HG02938 (cell line): ENCODE results near the gene POLR1G.
"Not testable (repeated sequence)": the region's sequence is repeated elsewhere in the genome, so short reads cannot be mapped to it uniquely, and the experiment has no call there.

ENCODE experiments used
- ATAC-seq: cut with Tn5 transposase; IDR thresholded peaks from one replicate; pipeline ENCODE4 v1.9.1; 2021; ENCODE audit warnings: mild to moderate bottlenecking, moderate library complexity; ENCODE audit not compliant: unreplicated experiment

POLR1G gene

DNA sequence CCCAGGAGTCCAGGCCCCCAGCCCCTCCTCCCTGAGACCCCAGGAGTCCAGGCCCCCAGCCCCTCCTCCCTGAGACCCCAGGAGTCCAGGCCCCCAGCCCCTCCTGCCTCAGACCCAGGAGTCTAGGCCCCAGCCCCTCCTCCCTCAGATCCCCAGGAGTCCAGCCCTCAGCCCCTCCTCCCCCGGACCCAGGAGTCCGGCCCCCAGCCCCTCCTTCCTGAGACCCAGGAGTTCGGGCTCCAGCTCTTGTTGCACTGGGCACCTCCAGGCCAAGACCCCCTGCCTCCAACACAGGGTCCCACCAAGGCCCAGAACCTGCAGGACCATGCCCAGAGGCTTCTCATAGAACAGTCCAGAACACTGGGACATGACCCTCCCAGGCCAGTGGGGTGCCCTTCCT lies 13.5 kb downstream of the POLR1G start:
- no peak for ATAC-seq

DNA sequence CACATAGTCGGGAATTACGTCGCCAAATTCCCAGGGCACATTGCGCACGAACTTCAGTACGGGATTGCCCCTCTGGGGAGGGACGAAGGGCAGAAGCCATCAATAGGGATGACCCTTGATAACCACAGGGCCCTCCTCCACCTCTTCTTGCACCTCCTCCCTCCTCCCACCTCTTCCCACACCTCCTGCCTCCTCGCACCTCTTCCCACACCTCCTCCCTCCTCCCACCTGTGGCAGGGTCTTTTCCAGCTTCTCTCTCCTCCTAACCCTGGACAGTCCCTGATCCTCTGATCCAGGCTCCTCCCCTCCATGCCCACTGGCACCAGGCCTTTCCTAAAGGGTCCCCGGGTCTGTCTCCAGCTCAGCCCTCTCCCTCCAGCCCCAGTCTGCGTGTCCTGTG lies 13.9 kb downstream of the POLR1G start:
- no peak for ATAC-seq

DNA sequence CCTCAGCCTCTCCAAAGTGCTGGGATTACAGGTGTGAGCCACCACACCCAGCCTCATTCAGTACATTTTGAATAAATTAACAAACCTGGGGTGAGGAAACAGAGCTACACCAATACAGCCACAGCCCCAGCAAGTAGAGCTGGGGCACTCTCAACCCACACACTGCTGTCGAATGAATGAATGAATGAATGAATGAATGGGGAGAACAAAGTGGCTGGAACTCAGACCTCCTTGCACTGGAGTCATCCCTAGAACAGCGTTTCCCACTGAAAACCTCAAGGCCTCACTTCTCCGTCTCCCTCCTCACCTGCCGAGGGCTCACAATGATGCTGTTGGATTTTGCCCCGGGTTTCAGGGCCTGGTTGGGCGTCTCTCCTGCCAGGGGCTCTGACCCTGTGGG lies 14.4 kb downstream of the POLR1G start:
- ATAC-seq, result no peak

DNA sequence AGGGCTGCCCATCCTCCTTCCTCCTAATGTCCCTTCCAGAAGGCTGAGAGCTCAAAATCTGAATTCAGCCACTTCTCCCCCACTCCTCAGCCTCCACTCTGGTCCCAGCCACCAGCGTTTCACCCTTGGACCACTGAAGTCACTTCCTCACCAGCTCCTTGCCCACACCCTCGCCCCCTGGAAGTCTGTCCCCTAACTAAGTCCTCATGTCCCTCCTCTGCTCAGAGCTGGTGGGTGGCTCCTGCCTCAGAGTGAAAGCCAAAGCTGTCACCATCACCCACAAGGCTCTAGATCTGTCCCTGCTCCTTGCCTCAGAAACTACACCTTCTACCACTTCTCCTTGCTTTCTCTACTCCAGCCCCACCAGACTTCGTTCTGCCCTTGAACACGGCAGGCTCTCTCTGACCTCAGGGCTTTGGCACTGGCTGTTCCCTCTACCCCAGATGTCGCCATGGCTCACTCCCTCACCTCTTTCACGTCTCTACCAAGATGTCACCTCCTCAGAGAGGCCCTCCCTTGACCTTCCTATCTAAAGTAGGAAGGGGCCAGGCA lies 15.6 kb downstream of the POLR1G start:
- ATAC-seq, result no peak

DNA sequence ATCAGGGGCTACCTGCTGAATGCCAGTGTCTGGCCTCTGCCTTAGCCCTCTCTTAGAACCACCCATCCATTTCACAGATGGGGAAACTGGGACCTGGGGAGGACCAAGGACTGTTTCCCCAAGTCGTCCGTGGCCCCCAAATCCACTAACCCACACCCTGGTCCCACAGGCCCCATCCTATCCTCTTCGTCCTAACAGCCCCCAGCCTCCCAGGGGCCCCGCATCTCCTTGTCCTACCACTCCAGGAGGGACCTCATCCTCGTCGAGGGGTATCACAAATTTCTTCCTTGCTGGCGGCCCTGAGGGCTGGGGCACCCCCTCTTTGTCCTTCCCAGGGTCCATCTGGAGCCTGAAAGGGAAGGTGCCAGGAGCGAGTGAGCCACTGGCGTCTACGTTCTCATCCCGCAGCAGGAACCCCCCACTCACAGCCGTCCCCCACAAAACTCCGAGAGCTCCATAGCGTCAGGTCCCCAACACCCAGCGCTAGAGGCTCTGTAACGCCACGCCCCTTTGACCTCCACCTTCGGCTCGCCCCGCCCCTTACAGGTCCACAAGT lies 16.7 kb downstream of the POLR1G start:
- ATAC-seq, result no peak

DNA sequence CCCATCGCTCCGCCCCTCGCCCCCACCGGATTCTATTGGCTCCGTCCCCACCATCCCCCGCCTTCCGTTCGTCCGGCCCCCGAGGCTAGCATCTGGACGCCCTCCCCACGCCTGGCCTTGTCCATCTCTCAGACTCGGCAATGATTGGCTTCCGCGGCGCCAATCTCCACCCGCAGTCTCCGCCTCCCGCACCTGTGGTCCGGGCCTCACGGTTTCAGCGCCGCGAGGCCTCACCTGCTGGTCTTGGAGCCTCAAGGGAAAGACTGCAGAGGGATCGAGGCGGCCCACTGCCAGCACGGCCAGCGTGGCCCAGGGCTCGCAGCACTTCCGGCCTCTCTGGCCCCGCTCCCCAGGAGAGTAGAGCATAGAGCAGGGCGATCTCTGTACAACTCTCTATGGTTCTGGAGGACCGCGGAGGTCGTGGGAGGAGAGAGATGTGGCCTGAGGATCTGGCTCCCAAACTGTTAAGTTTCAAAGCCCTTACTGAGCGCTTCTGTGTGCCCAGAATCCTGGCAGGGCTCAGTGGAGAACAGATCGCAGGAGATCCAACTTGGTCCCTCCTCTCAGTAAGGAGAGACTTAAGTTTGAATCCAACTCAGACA lies 17.2 kb downstream of the POLR1G start, which contains the start of gene ERCC1:
Gene ERCC1 (minus strand): TSS at position 329 of the 602 bp plus-strand sequence. CDS start 543 bp downstream, outside the sequence.
- peak; percentile 60 for ATAC-seq

DNA sequence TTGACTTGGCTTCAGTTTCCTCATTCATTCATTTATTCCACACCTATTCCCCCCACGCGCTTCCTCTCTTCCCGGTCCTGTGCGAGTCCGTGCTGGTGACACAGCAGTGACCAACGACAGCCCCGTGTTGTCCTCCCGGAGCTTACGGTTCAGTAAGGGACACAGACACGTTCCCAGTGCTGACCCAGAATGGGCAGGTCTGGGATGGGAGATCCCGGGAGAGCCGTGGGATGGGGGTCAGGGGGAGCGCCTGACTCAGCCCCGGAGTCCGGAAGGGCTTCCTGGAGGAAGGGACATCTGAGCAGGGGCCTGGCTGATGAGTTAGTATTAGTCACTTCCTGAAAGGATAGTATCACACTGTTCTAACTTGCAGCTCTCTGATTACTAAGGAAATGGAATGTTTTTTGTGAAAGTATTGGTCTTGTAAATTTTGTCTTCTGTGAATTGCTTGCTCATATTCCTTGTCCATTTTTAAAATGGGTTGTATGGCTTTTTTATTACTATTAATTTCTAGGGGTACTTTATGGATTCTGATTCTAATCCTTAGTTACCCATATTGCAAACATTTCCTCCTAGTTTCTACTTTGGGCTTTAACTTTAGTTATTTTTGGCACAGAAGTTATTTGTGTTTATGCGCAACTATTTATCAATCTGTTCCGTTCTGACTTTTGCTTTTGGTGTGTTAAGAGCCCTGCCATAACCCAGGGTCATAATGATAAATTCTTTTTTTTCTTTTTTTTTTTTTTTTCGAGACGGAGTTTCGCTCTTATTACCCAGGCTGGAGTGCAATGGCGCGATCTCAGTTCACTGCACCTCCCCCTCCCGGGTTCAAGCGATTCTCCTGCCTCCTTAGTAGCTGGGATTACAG lies 18.0 kb downstream of the POLR1G start:
- no peak for ATAC-seq

DNA sequence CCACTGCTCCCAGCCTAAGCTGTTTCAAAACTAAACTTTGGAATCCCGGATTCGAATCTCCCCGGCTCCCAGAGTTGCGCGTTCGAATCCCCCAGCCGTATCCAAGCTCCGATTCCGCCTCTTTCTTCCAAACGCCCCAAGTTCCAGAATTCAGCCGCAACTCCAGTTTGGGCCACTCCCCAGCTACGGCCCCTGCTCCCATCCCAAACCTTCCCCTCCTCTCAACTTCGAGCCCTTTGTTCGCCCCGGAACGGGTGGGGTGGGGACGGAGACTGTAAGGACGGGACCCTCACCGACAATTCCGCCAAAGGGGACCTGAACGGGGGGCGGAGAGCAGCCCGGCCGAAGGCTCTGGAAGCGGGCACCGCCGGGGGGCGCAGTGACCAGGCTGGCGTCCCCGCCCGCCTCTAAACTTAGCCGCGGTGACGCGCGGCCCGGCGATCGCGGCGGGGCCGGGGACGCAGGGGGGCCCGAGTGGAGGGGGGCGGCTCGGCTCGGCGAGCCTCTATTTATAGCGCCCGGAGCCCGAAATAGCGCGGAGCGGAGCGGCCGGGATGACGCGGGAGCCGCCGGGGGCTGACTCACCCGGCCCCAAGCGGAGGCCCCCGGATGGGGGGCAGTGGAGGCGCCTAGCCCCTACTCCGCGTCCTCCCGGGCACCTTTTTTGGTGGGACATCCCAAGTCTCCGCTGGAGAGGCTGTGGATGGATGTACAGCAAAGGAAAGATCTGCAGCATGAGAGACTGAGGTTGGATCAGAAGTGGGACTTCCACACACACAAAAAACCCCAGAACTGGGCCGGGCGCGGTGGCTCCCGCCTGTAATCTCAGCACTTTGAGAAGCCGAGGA lies 22.2 kb downstream of the POLR1G start:
- no peak for ATAC-seq

DNA sequence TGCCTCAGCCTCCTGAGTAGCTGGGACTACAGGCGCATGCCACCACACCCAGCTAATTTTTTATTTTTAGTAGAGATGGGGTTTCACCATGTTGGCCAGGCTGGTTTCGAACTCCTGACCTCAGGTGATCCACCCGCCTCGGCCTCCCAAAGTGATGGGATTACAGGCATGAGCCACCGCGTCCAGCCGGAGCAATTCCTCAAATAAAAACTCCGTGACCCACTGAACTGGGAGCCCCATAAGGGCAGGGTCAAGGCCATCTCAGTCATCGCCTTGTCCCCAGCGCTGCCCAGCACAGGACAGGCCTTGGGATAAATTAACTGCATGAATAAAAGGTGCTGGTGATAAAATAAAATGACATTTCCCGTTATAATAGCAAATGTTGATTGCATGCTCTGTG lies 23.5 kb downstream of the POLR1G start:
- ATAC-seq, result not testable (repeated sequence)

DNA sequence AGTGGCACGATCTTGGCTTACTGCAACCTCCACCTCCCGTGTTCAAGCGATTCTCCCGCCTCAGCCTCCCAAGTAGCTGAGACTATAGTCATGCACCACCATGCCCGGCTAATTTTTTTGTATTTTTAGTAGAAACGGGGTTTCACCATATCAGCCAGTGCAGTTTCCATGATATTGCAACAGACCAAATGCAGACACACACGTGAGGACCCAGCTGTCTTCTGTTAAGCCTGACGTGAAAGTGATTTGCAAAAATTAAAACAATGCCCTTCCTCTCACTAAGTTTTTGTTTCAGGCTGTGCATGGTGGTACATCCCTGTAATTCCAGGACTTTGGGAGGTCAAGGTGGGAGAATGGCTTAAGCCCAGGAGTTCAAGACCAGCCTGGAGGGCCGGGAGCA lies 24.6 kb downstream of the POLR1G start:
- ATAC-seq, result not testable (repeated sequence)

DNA sequence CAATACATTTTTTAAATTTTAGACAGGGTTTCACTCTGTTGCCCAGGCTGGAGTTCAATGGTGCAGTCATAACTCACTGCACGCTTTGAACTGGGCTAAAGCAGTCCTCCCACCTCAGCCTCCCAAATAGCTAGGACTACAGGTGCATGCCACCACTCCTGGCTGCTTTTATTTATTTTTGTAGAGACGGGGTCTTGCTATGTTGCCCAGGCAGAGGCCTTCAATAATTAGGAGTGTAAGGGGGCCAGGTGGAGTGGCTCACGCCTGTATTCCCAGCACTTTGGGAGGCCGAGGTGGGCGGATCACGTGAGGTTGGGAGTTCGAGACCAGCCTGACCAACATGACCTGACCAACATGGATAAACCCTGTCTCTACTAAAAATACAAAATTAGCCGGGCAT lies 26.1 kb downstream of the POLR1G start:
- not testable (repeated sequence) for ATAC-seq

DNA sequence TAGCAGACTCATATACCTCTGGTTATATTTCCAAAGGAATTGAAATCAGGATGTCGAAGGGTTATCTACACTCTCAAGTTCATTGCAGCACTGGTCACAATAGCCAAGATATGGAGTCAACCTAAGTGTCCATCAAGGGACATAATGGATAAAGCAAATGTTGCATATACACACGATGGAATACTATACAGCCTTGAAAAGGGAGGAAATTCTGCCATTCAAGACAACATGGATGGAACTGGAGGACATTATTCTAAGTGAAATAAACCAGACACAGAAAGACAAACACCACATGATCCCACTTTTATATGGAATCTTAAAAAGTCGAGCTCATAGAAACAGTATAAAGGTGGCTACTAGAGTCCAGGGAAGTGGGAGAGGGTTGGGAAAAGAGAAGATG lies 30.9 kb downstream of the POLR1G start:
- ATAC-seq, result no peak

DNA sequence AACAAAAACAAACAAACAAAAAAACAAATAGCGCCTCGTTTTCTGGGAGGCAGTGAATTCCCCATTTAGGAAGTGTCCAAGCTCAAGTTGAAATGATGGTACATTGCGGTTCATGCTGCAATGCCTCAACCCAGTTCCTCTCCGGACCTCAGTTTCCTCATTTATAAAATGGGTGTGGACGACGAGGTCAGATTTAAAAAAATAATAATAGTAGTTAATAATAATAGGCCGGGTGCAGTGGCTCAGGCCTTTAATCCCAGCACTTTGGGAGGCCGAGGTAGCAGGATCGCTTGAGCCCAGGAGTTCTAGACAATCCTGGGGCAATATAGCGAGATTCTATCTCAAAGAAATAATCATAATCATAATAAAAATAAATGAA lies 32.7 kb downstream of the POLR1G start:
- no peak for ATAC-seq

DNA sequence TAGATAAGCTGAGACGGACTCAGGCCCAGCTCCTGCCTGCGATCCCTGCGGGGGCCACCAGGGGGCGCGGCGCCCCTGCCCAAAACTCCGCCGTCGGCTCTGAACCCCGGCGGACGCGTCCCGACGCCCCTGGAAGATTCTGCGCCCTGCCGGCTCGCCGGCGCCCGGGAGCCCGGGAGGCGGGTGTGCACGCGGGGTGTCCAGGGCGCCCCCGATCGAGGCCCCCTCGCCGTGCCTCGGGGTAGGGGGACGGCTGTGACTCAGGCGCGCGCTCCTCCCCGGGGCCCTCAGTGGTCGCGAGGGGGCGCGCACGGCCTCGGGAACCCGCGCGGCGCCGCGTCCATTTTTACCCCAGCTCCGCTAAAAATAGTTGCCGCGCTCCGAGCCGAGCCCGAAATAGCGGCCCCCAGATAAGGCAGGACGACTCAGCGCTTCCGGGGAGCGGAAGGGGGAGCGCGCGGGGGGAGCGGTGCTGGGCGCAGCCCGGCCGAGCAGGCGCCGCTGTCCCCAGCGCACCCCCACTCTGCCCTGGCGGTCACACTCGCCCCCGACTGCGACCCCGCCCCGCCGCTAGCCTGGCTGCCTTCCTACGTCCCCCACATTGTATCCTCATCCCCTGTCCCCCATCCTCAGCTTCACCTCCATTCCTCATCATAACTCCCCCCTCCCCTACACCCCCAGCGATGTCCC lies 33.3 kb downstream of the POLR1G start:
- ATAC-seq, result peak; percentile 58

DNA sequence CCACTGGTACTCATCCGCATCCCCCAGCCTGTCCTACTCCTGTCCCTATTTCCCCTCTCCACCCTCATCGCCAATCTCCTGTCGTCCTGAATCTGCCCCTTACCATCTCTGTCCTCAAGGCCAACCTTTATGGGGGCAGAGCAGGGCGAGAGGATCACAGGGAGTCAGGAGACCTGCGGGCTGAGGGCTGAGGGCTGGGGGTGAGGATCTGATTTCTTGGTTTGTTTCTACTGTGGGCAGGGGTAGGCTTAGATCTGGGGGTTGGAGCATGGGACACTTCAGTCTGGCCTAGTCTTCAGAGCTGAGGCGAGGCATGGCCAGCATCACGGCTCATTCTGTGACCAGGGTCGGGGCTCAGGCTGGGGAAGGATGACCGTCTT lies 33.8 kb downstream of the POLR1G start:
- ATAC-seq, result no peak

DNA sequence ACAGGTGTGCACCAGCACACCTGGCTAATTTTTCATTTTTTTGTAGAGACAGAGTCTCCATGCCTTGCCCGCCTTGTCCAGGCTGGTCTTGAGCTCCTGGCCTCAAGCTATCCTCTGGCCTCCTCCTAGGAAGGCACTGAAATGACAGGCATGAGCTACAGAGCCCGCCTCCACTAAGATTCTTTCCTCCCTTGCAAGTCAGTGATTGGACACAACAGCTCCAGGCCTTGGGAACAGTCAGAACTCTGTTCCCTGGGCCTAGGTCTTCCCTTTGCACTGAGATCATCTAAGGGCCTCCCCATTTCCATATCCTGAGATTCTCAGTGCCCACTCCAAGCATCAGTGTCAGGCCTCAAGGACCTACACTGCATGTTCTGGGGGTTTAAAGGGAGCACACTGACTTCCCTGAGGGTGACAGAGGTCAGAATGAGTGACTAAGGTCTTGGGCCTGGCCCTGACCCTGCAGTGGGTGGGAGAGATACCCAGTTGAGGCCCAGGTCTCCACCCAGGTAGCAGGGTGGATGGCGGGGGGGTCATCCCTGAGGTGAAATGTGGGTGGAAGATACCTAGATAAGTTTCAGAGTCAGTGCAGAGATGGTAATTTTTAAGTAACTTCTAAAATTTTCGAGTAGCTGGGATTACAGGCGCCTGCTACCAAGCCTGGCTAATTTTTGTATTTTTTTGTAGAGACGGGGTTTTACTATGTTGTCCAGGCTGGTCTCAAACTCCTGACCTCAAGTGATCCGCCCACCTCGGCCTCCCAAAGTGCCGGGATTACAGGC lies 34.6 kb downstream of the POLR1G start:
- no peak for ATAC-seq

DNA sequence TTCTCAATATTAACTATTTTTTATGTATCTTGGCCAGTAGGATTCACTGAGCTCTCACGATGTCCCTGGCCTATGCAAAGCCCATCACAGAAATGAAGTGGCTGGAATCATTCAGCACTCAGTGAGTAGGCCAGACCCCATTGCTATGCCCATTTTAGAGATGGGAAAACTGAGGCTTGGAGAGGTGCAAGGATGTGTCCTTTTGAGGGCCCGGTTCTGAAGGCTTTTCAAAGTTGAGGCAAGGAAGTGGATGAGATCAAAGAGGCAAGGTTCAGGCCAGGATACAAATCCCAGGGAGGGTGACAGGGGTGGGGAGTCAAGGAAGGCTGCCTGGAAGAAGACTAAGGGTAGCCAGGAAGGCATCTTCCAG lies 35.9 kb downstream of the POLR1G start:
- no peak for ATAC-seq

DNA sequence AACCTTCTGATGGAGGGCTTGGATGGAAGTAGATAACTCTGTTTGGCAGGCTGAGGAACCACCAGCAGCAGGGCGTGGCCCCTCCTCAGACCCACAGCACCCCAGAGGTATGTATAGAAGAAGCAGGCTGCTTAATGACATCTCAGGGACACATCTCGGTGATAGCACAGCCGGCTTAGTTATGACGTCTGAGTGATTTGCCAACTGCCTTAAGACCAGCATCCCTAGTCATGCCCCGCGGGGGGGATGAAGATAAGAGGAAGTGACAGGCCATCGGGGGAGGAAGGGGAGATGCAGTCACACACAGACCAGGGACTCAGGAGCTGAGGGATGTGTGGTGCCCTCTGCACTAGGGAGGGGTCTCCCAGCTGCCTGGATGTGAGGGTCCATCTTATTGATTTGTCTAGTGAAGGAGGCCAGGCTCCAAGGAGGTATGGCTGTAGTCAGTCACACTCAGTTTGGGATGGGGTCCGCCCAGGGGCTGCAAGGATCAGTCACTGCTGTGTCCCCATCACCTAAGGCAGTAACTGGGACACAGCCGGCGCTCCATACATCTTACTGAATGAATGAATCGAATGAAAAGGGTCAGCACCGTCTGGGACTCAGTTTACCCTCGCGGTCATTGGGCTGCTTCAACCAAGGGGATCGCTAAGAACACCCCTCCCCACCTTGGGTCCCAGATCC lies 36.5 kb downstream of the POLR1G start:
- ATAC-seq, result no peak
